AG09309 (cell line): ENCODE measurements around the gene SIRT6.
"Not testable (repeated sequence)": the region's sequence is repeated elsewhere in the genome, so short reads cannot be mapped to it uniquely, and the experiment has no call there.

Experiments used
- DNase-seq: peaks from one replicate; pipeline ENCODE4 v3.0.0-alpha.2; 2010; ENCODE audit warnings: low read depth
- H3K4me3 ChIP-seq: 2 replicates; pipeline ENCODE4 v1.5.1; 2011; ENCODE audit warnings: mild to moderate bottlenecking, low read depth, low read length, moderate library complexity; ENCODE audit not compliant: control insufficient read depth
- CTCF ChIP-seq: IDR thresholded peaks from 2 replicates; pipeline ENCODE4 v1.5.1; 2011; ENCODE audit warnings: mild to moderate bottlenecking, low read depth, low read length, inconsistent platforms; ENCODE audit not compliant: insufficient read depth, control insufficient read depth; ENCODE audit errors: missing control alignments

Gene SIRT6

GRCh38 chr19:4140237-4140711 lies 42.1 kb downstream of the SIRT6 start:
- TF ChIP-seq CTCF = peak; percentile 76
- no peak overlapping the region for H3K4me3 ChIP-seq
- DNase-seq = no peak

DNA sequence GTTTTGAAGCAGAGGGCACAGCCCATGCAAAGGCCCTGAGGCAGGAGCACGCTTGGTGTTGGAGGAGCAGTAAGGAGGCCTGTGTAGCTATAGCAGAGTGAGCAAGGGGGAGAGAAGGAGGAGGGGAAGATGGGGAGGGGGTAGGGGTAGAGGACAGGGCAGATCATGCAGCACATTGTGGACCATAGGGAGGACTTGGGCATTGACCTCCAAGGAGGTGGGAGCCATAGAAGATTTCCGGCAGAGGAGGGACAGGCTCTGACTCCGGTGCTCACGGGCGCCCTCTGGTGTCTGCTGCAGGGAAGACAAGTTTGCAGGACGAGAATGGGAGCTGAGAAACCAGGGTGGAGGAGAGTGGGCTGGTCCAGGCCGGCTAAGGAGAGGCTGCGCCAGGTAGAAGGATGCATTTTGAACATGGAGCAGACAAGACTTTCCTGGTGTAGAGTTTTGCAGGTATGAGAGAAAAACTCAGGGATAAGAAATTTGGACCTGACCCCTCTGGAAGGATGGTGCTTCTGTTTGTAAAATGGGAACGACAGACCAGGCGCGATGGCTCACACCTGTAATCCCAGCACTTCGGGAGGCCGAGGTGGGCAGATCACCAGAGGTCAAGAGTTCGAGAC lies 42.6 kb downstream of the SIRT6 start:
- no peak overlapping the region for H3K4me3 ChIP-seq
- TF ChIP-seq CTCF = peak; percentile 79
- DNase-seq = no peak

GRCh38 chr19:4138445-4138844 lies 43.9 kb downstream of the SIRT6 start:
- no peak for TF ChIP-seq CTCF
- no peak for DNase-seq
- H3K4me3 ChIP-seq = no peak overlapping the region

- no peak overlapping the region for H3K4me3 ChIP-seq
- DNase-seq = no peak
- TF ChIP-seq CTCF = no peak
These were observed 45.7 kb downstream of the SIRT6 start for GRCh38 chr19:4136680-4137088.

DNA sequence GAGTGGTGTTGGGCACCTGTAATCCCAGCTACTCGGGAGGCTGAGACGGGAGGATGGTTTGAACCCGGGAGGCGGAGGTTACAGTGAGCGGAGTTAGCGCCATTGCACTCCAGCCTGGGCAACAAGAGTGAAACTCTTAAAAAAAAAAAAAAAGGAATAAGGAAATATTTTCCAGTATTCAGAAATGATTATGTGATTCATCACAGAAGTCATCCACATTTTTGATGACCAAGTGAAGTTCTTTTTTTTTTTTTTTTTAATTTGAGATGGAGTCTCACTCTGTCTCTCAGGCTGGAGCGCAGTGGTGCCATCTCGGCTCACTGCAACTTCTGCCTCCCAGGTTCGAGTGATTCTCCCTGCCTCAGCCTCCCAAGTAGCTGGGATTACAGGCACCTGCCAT lies 47.0 kb downstream of the SIRT6 start:
- DNase-seq, H3K4me3 ChIP-seq: not testable (repeated sequence)

GRCh38 chr19:4134351-4134750 lies 48.0 kb downstream of the SIRT6 start:
- DNase-seq = no peak
- no peak overlapping the region for H3K4me3 ChIP-seq
- no peak for TF ChIP-seq CTCF

DNA sequence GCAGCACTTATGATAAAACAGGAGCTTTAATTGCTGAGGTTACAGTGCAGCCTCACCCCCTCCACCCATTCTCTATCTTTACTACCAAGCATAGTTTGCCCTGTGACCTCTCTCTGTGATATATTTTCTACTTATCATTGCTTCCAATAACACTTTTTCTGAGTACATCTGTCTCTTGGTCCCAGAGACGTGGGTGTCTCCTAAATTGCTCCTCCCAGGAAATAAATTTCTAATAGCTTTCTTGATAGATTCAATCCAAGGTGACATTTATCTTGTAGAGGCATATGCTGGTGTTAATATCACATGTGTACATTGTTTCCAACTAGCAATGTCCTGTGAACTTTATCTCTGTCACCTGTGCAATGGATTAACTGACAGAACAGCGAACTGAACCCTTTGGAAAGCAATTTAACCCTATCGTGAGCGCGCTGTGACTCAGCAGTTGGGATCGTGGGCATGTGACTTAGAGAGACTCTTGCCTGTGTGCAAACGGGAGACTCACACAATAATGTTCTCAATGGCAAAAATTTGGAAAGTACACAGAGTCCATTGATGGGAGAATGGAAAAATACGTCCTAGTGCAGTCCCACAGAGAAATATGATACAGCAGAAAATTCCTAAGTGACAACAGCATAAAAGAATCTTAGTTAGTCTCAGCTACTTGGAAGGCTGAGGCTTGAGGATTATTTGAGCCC lies 51.5 kb downstream of the SIRT6 start:
- no peak for TF ChIP-seq CTCF
- no peak overlapping the region for H3K4me3 ChIP-seq
- no peak for DNase-seq

GRCh38 chr19:4129050-4129449 lies 53.3 kb downstream of the SIRT6 start:
- not testable (repeated sequence) for H3K4me3 ChIP-seq, DNase-seq

GRCh38 chr19:4127322-4127721 lies 55.0 kb downstream of the SIRT6 start:
- DNase-seq, H3K4me3 ChIP-seq: not testable (repeated sequence)
